HG03571 (cell line): ENCODE results near the gene RAPGEF2.
"Not testable (repeated sequence)": the region's sequence is repeated elsewhere in the genome, so short reads cannot be mapped to it uniquely, and the experiment has no call there.

Experiments used
- ATAC-seq: cut with Tn5 transposase; IDR thresholded peaks from one replicate; pipeline ENCODE4 v1.9.1; 2021; ENCODE audit not compliant: unreplicated experiment

Gene RAPGEF2

GRCh38 chr4:159357350-159357749 lies 254.5 kb downstream of the RAPGEF2 start:
- no peak for ATAC-seq

GRCh38 chr4:159358226-159358625 lies 255.3 kb downstream of the RAPGEF2 start:
- no peak for ATAC-seq

- ATAC-seq = no peak
These were observed 257.7 kb downstream of the RAPGEF2 start for GRCh38 chr4:159360549-159360948.

GRCh38 chr4:159363361-159363760 lies 260.5 kb downstream of the RAPGEF2 start:
- no peak for ATAC-seq

- ATAC-seq = no peak
These were observed 264.3 kb downstream of the RAPGEF2 start for GRCh38 chr4:159366966-159367780.

GRCh38 chr4:159367781-159368080 lies 264.9 kb downstream of the RAPGEF2 start:
- no peak for ATAC-seq

- ATAC-seq = no peak
These were observed 265.4 kb downstream of the RAPGEF2 start for GRCh38 chr4:159368320-159368719.

GRCh38 chr4:159369256-159369655 lies 266.4 kb downstream of the RAPGEF2 start:
- ATAC-seq = no peak

GRCh38 chr4:159370286-159370685 lies 267.4 kb downstream of the RAPGEF2 start:
- ATAC-seq = no peak

- ATAC-seq = no peak
These were observed 272.1 kb downstream of the RAPGEF2 start for GRCh38 chr4:159374749-159375530.

- ATAC-seq = no peak
These were observed 273.4 kb downstream of the RAPGEF2 start for GRCh38 chr4:159376289-159376688.

GRCh38 chr4:159378056-159378616 lies 275.3 kb downstream of the RAPGEF2 start:
- ATAC-seq = no peak

GRCh38 chr4:159379064-159379463 lies 276.2 kb downstream of the RAPGEF2 start:
- ATAC-seq = not testable (repeated sequence)

GRCh38 chr4:159379836-159380235 lies 277.0 kb downstream of the RAPGEF2 start:
- no peak for ATAC-seq

- ATAC-seq = no peak
These were observed 280.1 kb downstream of the RAPGEF2 start for GRCh38 chr4:159382856-159383561.

GRCh38 chr4:159383562-159383931 lies 280.7 kb downstream of the RAPGEF2 start:
- ATAC-seq = no peak

- ATAC-seq = no peak
These were observed 281.1 kb downstream of the RAPGEF2 start for GRCh38 chr4:159384017-159384416.

GRCh38 chr4:159384632-159385031 lies 281.8 kb downstream of the RAPGEF2 start:
- no peak for ATAC-seq

- ATAC-seq = no peak
These were observed 283.7 kb downstream of the RAPGEF2 start for GRCh38 chr4:159386620-159387019.

GRCh38 chr4:159389756-159390155 lies 286.9 kb downstream of the RAPGEF2 start:
- no peak for ATAC-seq

- ATAC-seq = no peak
These were observed 287.8 kb downstream of the RAPGEF2 start for GRCh38 chr4:159390648-159391047.
